SK-N-SH (cell line): ENCODE measurements around the gene ZSCAN22. TPM values are rescaled to one million over a fixed set of nuclear protein-coding genes. Genes with fewer than 3 reads are reported as not detected.
A peak's percentile ranks its signal among the peaks of the same experiment; 100 is the strongest.

Source experiments
- CTCF ChIA-PET: fragments of 300-600, 350-600 bp; formaldehyde crosslinking; extraction: SDS; loops from one replicate; lab custom pipeline; 2021; lab: Yijun Ruan, JAX
- POLR2A ChIA-PET: fragments of 350-600 bp; sonication (Branson Sonifier 250); formaldehyde crosslinking; extraction: SDS; loops from one replicate; lab custom pipeline; 2020; ENCODE audit warnings: antibody characterized with exemption, inconsistent platforms; lab: Yijun Ruan, JAX
- DNase-seq: peaks from one replicate; pipeline ENCODE4 v3.0.0; 2012
- H2AFZ ChIP-seq: fragments of 200-600 bp; sonication (generic); 2 replicates; pipeline ENCODE4 v1.8.1; 2016; ENCODE audit warnings: antibody characterized with exemption, mild to moderate bottlenecking, low read depth
- H3F3A ChIP-seq: fragments of 200-600 bp; sonication (generic); replicated peaks from 2 replicates; pipeline ENCODE3; 2016; ENCODE audit warnings: antibody characterized with exemption, mild to moderate bottlenecking; ENCODE audit not compliant: insufficient read depth
- H3K27ac ChIP-seq, 2 experiments: fragments of 200-500 bp in 1 of 2; fragments of 200-600 bp in 1 of 2; sonication (Bioruptor generic) in 1 of 2; sonication (generic), shearing (Covaris generic) in 1 of 2; 2 replicates each; pipeline versions ENCODE4 v1.5.1 to v1.6.1; 2014 to 2016; ENCODE audit warnings: low read depth in 2 of 2, inconsistent platforms in 1 of 2, low read length in 1 of 2, mild to moderate bottlenecking in 1 of 2, mixed read lengths in 1 of 2
- H3K27me3 ChIP-seq: fragments of 200-600 bp; sonication (generic), shearing (Covaris generic); 2 replicates; pipeline ENCODE4 v1.6.1; 2016; ENCODE audit warnings: mixed run types; ENCODE audit not compliant: insufficient read depth
- H3K36me3 ChIP-seq, 2 experiments: fragments of 200-500 bp in 1 of 2; fragments of 200-600 bp in 1 of 2; sonication (Bioruptor generic) in 1 of 2; sonication (generic) in 1 of 2; replicated peaks in 1 of 2; 2 replicates each; pipeline versions ENCODE3 to v1.5.1; 2014 to 2016; ENCODE audit warnings: low read length in 1 of 2, mild to moderate bottlenecking in 1 of 2; ENCODE audit not compliant: insufficient read depth in 2 of 2, control insufficient read depth in 1 of 2
- H3K4me1 ChIP-seq, 2 experiments: fragments of 200-500 bp in 1 of 2; fragments of 200-600 bp in 1 of 2; sonication (Bioruptor generic) in 1 of 2; sonication (generic), shearing (Covaris generic) in 1 of 2; 2 replicates each; pipeline versions ENCODE4 v1.5.1 to v1.6.1; 2014 to 2016; ENCODE audit warnings: low read depth in 1 of 2, low read length in 1 of 2, mixed run types in 1 of 2; ENCODE audit not compliant: insufficient read depth in 2 of 2, control insufficient read depth in 1 of 2
- H3K4me2 ChIP-seq: fragments of 200-600 bp; sonication (generic), shearing (Covaris generic); 2 replicates; pipeline ENCODE4 v1.6.1; 2017; ENCODE audit warnings: mixed run types
- H3K4me3 ChIP-seq, 2 experiments: fragments of 200-500 bp in 1 of 2; fragments of 200-600 bp in 1 of 2; sonication (Bioruptor generic) in 1 of 2; sonication (generic), shearing (Covaris generic) in 1 of 2; 2 replicates each; pipeline versions ENCODE4 v1.5.1 to v1.8.1; 2014 to 2016; ENCODE audit warnings: low read depth in 2 of 2, inconsistent platforms in 1 of 2, low read length in 1 of 2, mild to moderate bottlenecking in 1 of 2, mixed read lengths in 1 of 2, moderate library complexity in 1 of 2
- H3K79me2 ChIP-seq: fragments of 200-600 bp; sonication (generic); 2 replicates; pipeline ENCODE4 v1.8.1; 2017; ENCODE audit warnings: mild to moderate bottlenecking; ENCODE audit not compliant: insufficient read depth
- H3K9ac ChIP-seq: fragments of 200-600 bp; sonication (generic); 2 replicates; pipeline ENCODE4 v1.6.1; 2017; ENCODE audit warnings: mixed run types
- H3K9me2 ChIP-seq: fragments of 200-600 bp; sonication (generic); 2 replicates; pipeline ENCODE4 v1.6.1; 2017; ENCODE audit warnings: mixed run types
- H3K9me3 ChIP-seq: fragments of 200-600 bp; sonication (generic); 2 replicates; pipeline ENCODE4 v1.6.1; 2017; ENCODE audit warnings: mixed run types, mild to moderate bottlenecking, moderate library complexity
- H4K20me1 ChIP-seq: fragments of 200-600 bp; sonication (generic); 2 replicates; pipeline ENCODE4 v1.6.1; 2017; ENCODE audit warnings: mild to moderate bottlenecking, mixed run types; ENCODE audit not compliant: insufficient read depth
- CHD2 ChIP-seq: fragments of 150-350 bp; IDR thresholded peaks from 2 replicates; pipeline ENCODE4 v1.6.1; 2018; ENCODE audit warnings: low read length; ENCODE audit not compliant: partially characterized antibody
- CTCF ChIP-seq: fragments of 200-600 bp; sonication (generic); IDR thresholded peaks from 2 replicates; pipeline ENCODE4 v1.6.1; 2017; ENCODE audit warnings: antibody characterized with exemption, mild to moderate bottlenecking, moderate library complexity
- ELF1 ChIP-seq: IDR thresholded peaks from 2 replicates; pipeline ENCODE4 v1.4.0; 2012
- EZH2phosphoT487 ChIP-seq: fragments of 200-600 bp; sonication (generic); IDR thresholded peaks from 2 replicates; pipeline ENCODE4 v1.6.1; 2017; ENCODE audit warnings: low read depth, mixed run types, mild to moderate bottlenecking, antibody characterized with exemption, moderate library complexity, borderline replicate concordance
- FOXJ3 ChIP-seq: sonication (generic); formaldehyde crosslinking; IDR thresholded peaks from 2 replicates; pipeline ENCODE4 v1.5.1; 2020; ENCODE audit warnings: mild to moderate bottlenecking, missing genetic modification reagents
- FOXM1 ChIP-seq: IDR thresholded peaks from 2 replicates; pipeline ENCODE4 v1.4.0; 2012; ENCODE audit warnings: low read depth, mild to moderate bottlenecking
- GABPA ChIP-seq: IDR thresholded peaks from 2 replicates; pipeline ENCODE4 v1.4.0; 2012; ENCODE audit warnings: low read depth, mild to moderate bottlenecking
- JUND ChIP-seq: IDR thresholded peaks from 2 replicates; pipeline ENCODE4 v1.4.0; 2012
- MAX ChIP-seq: IDR thresholded peaks from 2 replicates; pipeline ENCODE4 v1.4.0; 2012; ENCODE audit warnings: low read depth
- MXI1 ChIP-seq: IDR thresholded peaks from 2 replicates; pipeline ENCODE4 v1.6.1; 2012; ENCODE audit warnings: mild to moderate bottlenecking, low read depth, low read length, improper control_type of control experiment
- PBX3 ChIP-seq: IDR thresholded peaks from 2 replicates; pipeline ENCODE4; 2012
- POLR2AphosphoS5 ChIP-seq: IDR thresholded peaks from 2 replicates; pipeline ENCODE4 v1.6.1; 2012; ENCODE audit warnings: low read depth, low read length
- RCOR1 ChIP-seq: fragments of 150-350 bp; IDR thresholded peaks from 2 replicates; pipeline ENCODE4 v1.6.1; 2017; ENCODE audit warnings: antibody characterized with exemption, low read length
- SIN3A ChIP-seq: IDR thresholded peaks from 2 replicates; pipeline ENCODE4 v1.6.1; 2012; ENCODE audit warnings: low read depth, mild to moderate bottlenecking, low read length, moderate library complexity, borderline replicate concordance
- SMC3 ChIP-seq: IDR thresholded peaks from 2 replicates; pipeline ENCODE4 v1.6.1; 2012; ENCODE audit warnings: low read depth, low read length, improper control_type of control experiment
- TAF1 ChIP-seq: IDR thresholded peaks from 2 replicates; pipeline ENCODE4 v1.6.1; 2012; ENCODE audit warnings: low read depth, mild to moderate bottlenecking, low read length, moderate library complexity, borderline replicate concordance
- TCF12 ChIP-seq: IDR thresholded peaks from 2 replicates; pipeline ENCODE4 v1.4.0; 2012
- YY1 ChIP-seq: IDR thresholded peaks from 2 replicates; pipeline ENCODE4 v1.4.0; 2012; ENCODE audit warnings: low read depth, mild to moderate bottlenecking
- ZBTB33 ChIP-seq: IDR thresholded peaks from 2 replicates; pipeline ENCODE4 v1.4.0; 2012; ENCODE audit warnings: low read depth, borderline replicate concordance
- WGBS: methylation state at CpG from one replicate; pipeline ENCODE4 v1.1.6; 2017; ENCODE audit warnings: low lambda C conversion rate; 5-methylcytosine and 5-hydroxymethylcytosine counted together
- polyA plus RNA-seq, 3 experiments: library from polyadenylated mRNA; depleted of rRNA; stranded (reverse); fragments of >200 nt; gene quantifications; 2 replicates each; pipeline ENCODE4 v1.2.3, GENCODE V29; 2012

The ZSCAN22 gene
- polyA plus RNA-seq (2012; rRNA removed) = 2.3 and 2.9 TPM in 2 replicates
- polyA plus RNA-seq (2012; cell fraction: cytosol; rRNA removed) = 1.3 and 1.9 TPM in 2 replicates
- 2.1 and 3.3 TPM in 2 replicates for polyA plus RNA-seq (2012; cell fraction: nucleus; rRNA removed)

GRCh38 chr19:58326914-58327726 is at the start of gene ZSCAN22:
Gene ZSCAN22, plus strand, starts transcription at chr19:58326994. Its CDS starts 7,809 bp downstream, at chr19:58334803.
- DNase-seq = peak; percentile 94
- Histone ChIP-seq H3K27ac (peak within 1 kb of the TSS; percentile 83 to 90), H3K27me3 (no peaks in the 10 kb centered on the region), H3K9ac (peak within 1 kb of the TSS; percentile 91), H3K4me3 (peak within 1 kb of the TSS; percentile 70 to 89), H2AFZ (peak within 1 kb of the TSS; percentile 87), H3K36me3 (peaks cover 0 to 2% of the 10 kb centered on the region in 2 experiments), H3F3A (no peaks in the 10 kb centered on the region), H3K9me2 (no peaks in the 10 kb centered on the region), H3K79me2 (peaks cover 54% of the 10 kb centered on the region), H3K4me2 (peak within 1 kb of the TSS; percentile 92), H3K9me3 (no peaks in the 10 kb centered on the region), H4K20me1 (no peaks in the 10 kb centered on the region), H3K4me1 (peaks cover 0 to 19% of the 10 kb centered on the region in 2 experiments; a peak in 1 of 4 replicates)
- TF ChIP-seq SMC3 (no peak), PBX3 (peak; percentile 16; the same call in 1 of the 2 replicates), RCOR1 (peak; percentile 32; the same call in 1 of the 2 replicates), EZH2phosphoT487 (no peak), FOXJ3 (peak; percentile 82), MAX (peak; percentile 89), MXI1 (peak; percentile 89), JUND (no peak), ZBTB33 (peak; percentile 18; the same call in 1 of the 2 replicates), CHD2 (peak; percentile 83), YY1 (peak; percentile 39; the same call in 1 of the 2 replicates), POLR2AphosphoS5 (peak; percentile 50), TCF12 (no peak), GABPA (peak; percentile 91), SIN3A (peak; percentile 95; the same call in 1 of the 2 replicates), ELF1 (peak; percentile 68), CTCF (no peak), FOXM1 (no peak), TAF1 (0 out of 2 replicates have a peak, but pooled peaks have one; percentile 66)
- WGBS = 1% methylated on average over 39 of the region's 62 CpGs
- ChIA-PET POLR2A (interaction anchor here (0.6 to 1.6 kb wide), 7 partner anchors 13 to 192 kb away, joined by 3 to 13 read pairs (median 8); partner anchors contain the start of genes ERVK3-1, ZBTB45, ZNF497 and ZNF8), CTCF (interaction anchor here (1.0 to 3.7 kb wide), 4 partner anchors 19 to 193 kb away, joined by 3 to 17 read pairs (median 3); partner anchors contain the start of gene ZBTB45)
